ENCODE results near the gene IL2RA.

GRCh38 chr10:6008497-6009142 is 53.5 kb downstream of the IL2RA start:
- TF ChIP-seq CTCF (IDR thresholded peaks at IDR 0.05; ENCODE audit: low read length) (no peak), EZH2 (IDR thresholded peaks at IDR 0.05; ENCODE audit: borderline replicate concordance, low read length) (no peak)
